HG03460 (cell line): ENCODE results near the gene NBEAL2.

Source experiments
- ATAC-seq: cut with Tn5 transposase; IDR thresholded peaks from one replicate; pipeline ENCODE4 v1.9.1; 2021; ENCODE audit not compliant: unreplicated experiment

NBEAL2 gene

GRCh38 chr3:46978985-46979944, at the start of gene NBEAL2:
NBEAL2 (plus strand) TSS chr3:46979666; CDS start chr3:46979862, 196 bp downstream.
- peak; percentile 72 for ATAC-seq

- ATAC-seq, result no peak
Measured at GRCh38 chr3:46930166-46930944, 49.1 kb upstream of the NBEAL2 start.

GRCh38 chr3:46930945-46931403, 48.5 kb upstream of the NBEAL2 start:
- no peak for ATAC-seq

GRCh38 chr3:46931631-46932331, 47.7 kb upstream of the NBEAL2 start:
- ATAC-seq, result no peak

- ATAC-seq, result no peak
Measured at GRCh38 chr3:46932455-46933225, 46.8 kb upstream of the NBEAL2 start.

DNA sequence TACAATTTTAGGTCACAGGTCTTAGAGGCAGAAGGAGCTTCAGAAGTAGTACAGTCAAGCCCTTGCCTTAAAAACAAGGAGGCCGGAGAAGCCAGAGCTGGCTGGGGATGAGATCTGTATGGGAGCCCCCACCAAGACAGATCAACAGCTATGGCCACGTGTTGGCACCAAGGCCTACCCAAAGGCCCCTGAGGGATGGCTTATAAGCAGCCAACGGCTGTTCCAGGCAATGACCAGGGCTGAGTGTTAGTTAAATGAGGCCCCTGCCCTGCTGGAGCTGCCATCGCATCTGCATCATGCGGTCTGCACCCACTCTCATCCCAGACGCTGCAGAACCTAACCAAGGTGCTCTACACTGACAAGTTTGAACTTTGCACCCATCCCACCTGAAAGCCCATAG, 46.2 kb upstream of the NBEAL2 start:
- ATAC-seq, result no peak

- ATAC-seq, result no peak
Measured at GRCh38 chr3:46934072-46934471, 45.4 kb upstream of the NBEAL2 start.

GRCh38 chr3:46934498-46935167, 44.8 kb upstream of the NBEAL2 start:
- ATAC-seq, result no peak

DNA sequence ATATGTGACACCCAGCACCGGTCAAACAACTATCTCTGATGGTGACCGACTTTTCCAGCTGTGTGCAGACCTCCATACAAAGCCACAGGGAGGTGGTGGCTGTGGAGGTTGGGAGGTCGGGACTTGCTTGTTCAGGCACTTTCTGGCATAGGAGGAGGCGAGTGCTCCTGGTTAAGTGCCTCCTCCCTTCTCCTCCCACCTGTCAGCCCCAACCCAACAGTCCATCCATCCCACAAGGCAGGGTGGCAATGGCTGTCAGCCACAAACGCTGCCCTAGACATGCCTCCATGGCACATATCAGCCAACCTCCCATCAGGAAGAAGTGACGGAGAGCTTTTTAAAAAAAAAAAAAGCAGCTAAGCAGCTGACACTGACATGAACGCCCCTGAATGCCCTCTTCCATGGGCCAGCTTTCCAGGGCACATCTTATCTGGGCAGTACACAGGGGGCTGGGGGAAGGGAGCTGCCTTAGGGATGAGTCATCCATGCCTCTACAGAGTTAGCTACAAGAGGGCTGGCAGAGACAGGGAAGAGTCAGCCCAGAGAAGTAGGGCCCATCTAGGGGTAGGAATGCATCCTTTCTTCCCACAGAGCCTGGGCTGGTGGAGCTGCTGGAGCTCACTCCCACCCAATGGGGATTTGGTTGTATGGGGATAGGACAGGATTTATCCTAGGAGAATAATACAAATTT, 44.2 kb upstream of the NBEAL2 start:
- ATAC-seq, result no peak

GRCh38 chr3:46935989-46936558, 43.4 kb upstream of the NBEAL2 start:
- no peak for ATAC-seq

DNA sequence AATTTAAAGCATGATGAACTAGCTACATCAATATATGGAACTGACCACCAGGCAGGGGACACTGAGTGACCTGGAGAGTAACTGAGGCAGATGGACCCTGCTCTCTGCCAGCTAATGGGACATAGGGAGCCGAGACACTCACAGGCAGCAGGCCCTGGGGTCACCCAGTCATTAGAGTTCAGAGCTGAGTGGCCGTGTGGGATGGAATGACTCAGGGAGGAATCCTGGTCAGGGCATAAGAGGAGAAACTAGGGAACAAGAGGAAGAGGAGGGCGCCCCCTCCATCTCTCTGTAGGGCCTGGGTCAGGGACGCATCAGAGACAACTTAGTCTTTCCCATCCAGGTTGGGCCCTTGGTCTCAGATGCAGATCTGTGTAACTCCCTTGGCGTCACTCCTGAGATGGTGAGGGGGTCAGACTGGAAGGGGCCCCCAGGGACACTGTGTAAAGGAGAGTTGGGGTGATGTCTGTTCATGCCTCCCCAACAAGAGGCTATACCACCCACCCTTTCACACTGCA, 42.7 kb upstream of the NBEAL2 start:
- ATAC-seq, result no peak

- no peak for ATAC-seq
Measured at GRCh38 chr3:46938118-46938517, 41.3 kb upstream of the NBEAL2 start.

DNA sequence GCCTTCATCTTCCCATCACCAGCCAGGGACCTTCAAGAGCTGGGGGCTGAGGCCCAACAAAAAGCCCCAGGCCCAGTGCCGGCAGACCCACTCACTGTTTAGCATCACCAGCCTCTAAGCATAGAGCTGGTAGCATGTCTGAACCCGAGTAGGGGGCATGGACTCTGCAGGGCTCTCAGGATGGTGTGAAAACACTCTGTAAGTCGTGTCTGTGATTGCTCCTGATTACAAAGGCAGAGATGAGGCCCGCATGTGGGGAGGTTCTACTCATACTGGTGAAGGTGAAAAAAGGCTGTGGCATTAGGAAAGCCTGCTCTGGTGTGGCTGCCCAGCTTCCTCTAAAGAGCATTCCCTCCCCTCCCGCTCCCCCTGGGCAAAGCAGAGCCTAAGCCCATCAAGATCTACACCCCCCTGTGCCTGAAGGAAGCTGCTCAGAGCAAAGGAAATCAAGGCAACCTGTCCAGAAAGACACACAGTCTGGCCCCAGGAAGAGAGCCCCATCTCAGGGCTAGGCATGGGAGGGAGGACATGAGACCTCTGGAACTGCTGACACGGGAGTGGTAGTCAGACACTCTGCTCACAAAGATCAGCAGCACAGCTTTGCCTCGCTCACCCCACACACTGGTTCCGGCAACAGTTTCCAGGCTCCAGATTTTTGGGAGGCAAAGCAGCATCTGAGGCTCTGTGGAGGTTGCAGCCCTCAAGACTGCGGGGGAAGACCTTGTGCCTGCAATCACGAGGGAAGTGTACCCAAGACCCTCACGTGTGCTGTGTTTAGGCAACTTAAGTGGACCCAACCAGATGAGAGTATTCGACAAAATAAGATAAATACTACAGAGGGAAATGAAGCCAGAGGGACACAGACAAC, 39.7 kb upstream of the NBEAL2 start:
- ATAC-seq, result no peak

GRCh38 chr3:46942076-46942475, 37.4 kb upstream of the NBEAL2 start:
- no peak for ATAC-seq

DNA sequence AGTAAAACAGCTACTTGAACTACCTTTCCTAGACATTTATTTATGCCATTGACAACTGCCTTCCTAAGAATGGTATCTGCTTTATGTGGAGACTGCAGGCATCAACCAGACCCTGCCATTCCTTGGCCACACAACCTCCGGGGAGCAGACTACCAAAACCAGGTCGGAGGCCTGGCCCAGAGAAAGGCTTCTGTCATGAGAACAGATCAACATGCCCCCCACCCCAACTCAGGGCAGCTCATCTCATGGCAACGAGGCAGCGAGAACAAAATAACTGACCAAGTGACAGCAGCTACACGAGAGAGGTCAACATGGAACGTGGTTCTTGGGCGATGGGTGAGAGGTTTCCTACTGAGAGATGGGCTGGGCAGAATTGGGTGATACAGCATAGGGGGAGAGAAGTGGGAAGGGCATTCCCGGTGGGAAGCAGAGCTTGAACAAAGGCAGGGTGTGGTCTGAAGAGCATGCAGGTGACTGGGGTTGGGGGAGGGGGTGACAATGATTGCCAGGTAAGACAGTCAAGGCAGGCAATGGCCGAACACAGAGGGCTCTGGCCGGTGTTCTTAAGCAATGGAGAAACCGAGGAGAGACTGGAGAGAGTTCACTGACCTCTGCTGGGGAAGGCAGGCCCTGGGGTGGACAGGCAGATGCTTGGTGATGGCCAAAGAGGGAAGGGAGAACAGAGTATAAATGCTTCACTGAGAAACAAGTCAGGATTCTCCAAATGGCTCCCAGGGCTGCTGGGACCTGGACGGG, 36.8 kb upstream of the NBEAL2 start:
- ATAC-seq, result no peak

DNA sequence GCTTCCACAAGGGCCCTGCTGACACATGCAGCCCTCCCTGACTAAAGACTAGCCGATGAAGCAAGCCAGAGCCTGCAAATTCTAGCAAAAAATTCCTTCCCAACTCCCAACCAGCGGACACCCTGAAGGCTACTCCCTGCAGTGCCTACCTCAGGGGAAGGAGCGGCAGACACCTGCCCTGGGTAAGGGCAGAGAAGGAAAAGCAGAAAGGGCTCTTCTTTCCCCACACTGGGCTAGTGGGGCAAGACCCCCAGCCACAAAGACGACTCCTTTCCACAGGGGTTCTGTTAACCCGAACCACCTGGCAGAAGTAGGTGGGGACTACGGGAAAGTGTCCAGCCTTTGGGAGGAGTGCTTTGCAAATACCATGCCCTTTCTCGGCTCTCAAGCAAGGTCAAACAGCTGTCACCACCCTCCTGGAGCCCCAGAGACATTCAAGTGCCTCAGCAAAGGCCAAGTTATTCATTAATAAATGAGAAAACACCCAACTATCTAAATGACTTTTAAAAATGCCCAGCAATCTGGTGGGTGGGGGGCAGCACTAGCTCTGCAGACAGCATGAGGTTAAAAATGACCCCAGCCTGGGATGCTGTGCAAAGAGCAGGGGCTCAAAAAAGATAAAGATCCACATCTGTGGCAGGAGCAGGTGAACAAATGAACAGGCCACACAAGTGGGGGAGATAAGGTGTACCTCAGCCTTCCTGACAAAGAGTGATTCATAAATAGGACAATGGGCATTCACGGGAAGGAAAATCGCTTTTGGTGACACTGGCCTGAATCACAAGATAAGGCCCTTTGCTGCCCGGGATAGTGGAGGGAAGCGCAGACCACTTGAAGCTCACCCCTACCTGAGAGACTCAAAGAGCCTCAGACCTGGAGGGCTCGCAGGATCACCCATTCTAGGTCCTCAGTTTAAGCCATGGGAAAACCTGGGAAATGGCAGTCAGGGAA, 36.0 kb upstream of the NBEAL2 start:
- no peak for ATAC-seq
